Spleen (tissue), 7 donors: ENCODE data around the gene CFAP58.

Source experiments
- POLR2A ChIP-seq, 3 donors: fragments of 450-650 bp; IDR thresholded peaks; one replicate each; pipeline ENCODE4 v1.5.1; 2017; ENCODE audit warnings: antibody characterized with exemption in 3 of 3, mild to moderate bottlenecking in 1 of 3
- POLR2AphosphoS5 ChIP-seq, 3 donors: sonication (generic); formaldehyde crosslinking; IDR thresholded peaks; one replicate each; pipeline ENCODE4 v1.5.1; 2017; ENCODE audit warnings: antibody characterized with exemption in 3 of 3
- TF ChIP-seq, protein P1 (sequence below), 11 experiments: fragments of 200-600 bp in 7 of 11; fragments of 450-650 bp in 4 of 11; sonication (generic) in 4 of 11; IDR thresholded peaks in 8 of 11; conservative IDR thresholded peaks in 3 of 11; 1 replicate in 7 of 11; 2 replicates in 4 of 11; pipeline versions ENCODE4 v1.4.0 to v1.8.0; 2016 to 2021; ENCODE audit warnings: antibody characterized with exemption in 11 of 11, inconsistent platforms in 4 of 11, mild to moderate bottlenecking in 1 of 11
- donor health status: DM: no; HTN: no; CAD: no; lungs with moderate emphysema.
- donor health status: DM: no; HTN: no; CAD: no.
- donor health status: DM: no; HTN: no; CAD: no.

DNA sequence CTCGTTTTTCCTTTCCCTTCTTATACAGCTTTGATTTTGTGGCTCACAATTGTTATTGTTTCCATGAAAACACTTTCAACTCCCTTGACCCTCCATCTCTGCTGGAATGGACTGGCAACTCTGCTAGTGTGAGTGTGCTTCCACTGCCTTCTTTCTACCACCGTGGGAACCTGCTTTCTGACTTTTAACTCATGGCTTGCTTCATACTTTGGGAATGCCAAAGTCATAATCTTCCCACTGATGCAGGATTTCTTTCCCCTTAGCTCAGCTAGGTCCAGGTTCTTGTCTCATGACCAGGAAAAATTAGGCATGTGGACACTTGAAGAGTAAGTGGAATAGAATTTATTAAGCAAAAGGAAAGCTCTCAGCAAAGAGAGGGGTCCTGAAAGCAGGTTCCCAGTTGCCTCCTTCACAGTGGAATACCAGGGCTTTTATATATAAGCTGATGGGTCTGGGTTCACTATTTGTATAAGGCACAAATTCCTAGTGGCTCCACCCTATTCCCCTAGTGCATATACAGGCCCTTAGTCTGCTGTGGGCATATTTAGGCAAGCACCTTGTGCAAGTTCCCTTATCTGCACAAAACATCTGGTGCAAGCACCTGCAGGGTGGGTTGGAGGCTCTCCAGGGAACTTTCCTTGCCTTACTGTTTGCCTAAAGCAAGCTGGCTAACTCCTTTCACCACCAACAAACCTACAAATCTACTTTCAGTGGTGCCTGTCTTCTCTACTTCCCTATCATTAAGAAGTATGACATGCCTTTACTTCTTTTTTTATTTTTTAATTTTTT, 119.5 kb downstream of the CFAP58 start:
- TF ChIP-seq POLR2A (IDR thresholded peaks at IDR 0.05) (no peak), POLR2AphosphoS5 (IDR thresholded peaks at IDR 0.05) (no peak)
- TF ChIP-seq, protein P1, sequence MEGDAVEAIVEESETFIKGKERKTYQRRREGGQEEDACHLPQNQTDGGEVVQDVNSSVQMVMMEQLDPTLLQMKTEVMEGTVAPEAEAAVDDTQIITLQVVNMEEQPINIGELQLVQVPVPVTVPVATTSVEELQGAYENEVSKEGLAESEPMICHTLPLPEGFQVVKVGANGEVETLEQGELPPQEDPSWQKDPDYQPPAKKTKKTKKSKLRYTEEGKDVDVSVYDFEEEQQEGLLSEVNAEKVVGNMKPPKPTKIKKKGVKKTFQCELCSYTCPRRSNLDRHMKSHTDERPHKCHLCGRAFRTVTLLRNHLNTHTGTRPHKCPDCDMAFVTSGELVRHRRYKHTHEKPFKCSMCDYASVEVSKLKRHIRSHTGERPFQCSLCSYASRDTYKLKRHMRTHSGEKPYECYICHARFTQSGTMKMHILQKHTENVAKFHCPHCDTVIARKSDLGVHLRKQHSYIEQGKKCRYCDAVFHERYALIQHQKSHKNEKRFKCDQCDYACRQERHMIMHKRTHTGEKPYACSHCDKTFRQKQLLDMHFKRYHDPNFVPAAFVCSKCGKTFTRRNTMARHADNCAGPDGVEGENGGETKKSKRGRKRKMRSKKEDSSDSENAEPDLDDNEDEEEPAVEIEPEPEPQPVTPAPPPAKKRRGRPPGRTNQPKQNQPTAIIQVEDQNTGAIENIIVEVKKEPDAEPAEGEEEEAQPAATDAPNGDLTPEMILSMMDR (IDR thresholded peaks at IDR 0.05 in 8 of 11, conservative IDR thresholded peaks at IDR 0.05 in 3 of 11): no peak
